Nephron (organoid): ENCODE data around the gene CCT8L2.
"Not testable (repeated sequence)": the region's sequence is repeated elsewhere in the genome, so short reads cannot be mapped to it uniquely, and the experiment has no call there.

ENCODE experiments used
- H3K27ac Mint-ChIP-seq, 3 experiments: 2 replicates each; pipeline ENCODE4 v1.8.0; 2020; ENCODE audit warnings: mixed read lengths in 3 of 3, mild to moderate bottlenecking in 2 of 3, moderate library complexity in 1 of 3
- H3K27me3 Mint-ChIP-seq: 2 replicates; pipeline ENCODE4 v1.8.0; 2021; ENCODE audit warnings: low read depth, mild to moderate bottlenecking, moderate library complexity, mixed read lengths
- H3K36me3 Mint-ChIP-seq: 2 replicates; pipeline ENCODE4 v1.8.0; 2020; ENCODE audit warnings: low read depth, mixed read lengths
- H3K4me1 Mint-ChIP-seq: 2 replicates; pipeline ENCODE4 v1.8.0; 2020; ENCODE audit warnings: mixed read lengths
- H3K4me3 Mint-ChIP-seq, 3 experiments: 2 replicates each; pipeline ENCODE4 v1.8.0; 2020; ENCODE audit warnings: mild to moderate bottlenecking in 3 of 3, mixed read lengths in 3 of 3, moderate library complexity in 2 of 3
- H3K9me3 Mint-ChIP-seq: 2 replicates; pipeline ENCODE4 v1.8.0; 2020; ENCODE audit warnings: mixed read lengths
- TF ChIP-seq, protein P1 (sequence below), 3 experiments: fragments of 200-600 bp; sonication (generic); IDR thresholded peaks; one replicate each; pipeline ENCODE4 v1.5.0; 2021; ENCODE audit warnings: antibody characterized with exemption in 3 of 3; ENCODE audit not compliant: unreplicated experiment in 3 of 3

The CCT8L2 gene

GRCh38 chr22:16565585-16566420 is 26.8 kb downstream of the CCT8L2 start:
- H3K36me3 Mint-ChIP-seq, H3K9me3 Mint-ChIP-seq, H3K27ac Mint-ChIP-seq, H3K4me3 Mint-ChIP-seq, H3K27me3 Mint-ChIP-seq, H3K4me1 Mint-ChIP-seq: not testable (repeated sequence)

DNA sequence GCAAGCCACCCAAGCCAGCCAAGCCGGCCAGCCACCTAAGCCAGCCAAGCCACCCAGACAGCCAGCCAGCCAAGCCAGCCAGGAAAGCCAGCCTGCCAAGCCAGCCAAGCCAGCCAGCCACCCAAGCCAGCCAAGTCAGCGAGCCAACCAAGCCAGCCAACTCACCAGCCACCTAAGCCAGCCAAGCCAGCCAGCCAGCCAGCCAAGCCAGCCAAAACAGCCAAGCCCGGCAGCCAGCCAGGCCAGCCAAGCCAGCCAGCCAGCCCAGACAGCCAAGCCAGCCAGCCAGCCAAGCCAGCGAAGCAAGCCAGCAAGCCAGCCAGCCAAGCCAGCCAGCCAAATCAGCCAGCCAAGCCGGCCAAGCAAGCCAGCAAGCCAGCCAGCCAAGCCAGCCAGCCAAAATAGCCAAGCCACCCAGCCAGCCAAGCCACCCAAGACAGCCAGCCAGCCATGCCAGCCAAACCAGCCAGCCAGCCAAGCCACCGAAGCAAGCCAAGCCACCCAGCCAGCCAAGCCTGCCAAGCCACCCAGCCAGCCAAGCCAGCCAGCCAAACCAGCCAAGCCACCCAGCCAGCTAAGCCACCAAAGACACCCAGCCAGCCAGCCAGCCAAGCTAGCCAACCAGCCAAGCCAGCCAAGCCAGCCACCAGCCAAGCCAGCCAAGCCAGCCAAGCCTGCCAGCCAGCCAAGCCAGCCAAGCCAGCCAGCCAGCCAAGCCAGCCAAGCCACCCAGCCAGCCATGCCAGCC is 27.6 kb downstream of the CCT8L2 start:
- H3K27ac Mint-ChIP-seq, H3K36me3 Mint-ChIP-seq, H3K27me3 Mint-ChIP-seq, H3K9me3 Mint-ChIP-seq, H3K4me3 Mint-ChIP-seq, H3K4me1 Mint-ChIP-seq: not testable (repeated sequence)

GRCh38 chr22:16563555-16564520 is 28.8 kb downstream of the CCT8L2 start:
- Mint-ChIP-seq H3K27ac (no peak overlapping the region), H3K4me1 (no peaks in the 10 kb centered on the region), H3K36me3 (no peaks in the 10 kb centered on the region), H3K9me3 (peaks cover 3% of the 10 kb centered on the region), H3K27me3 (no peaks in the 10 kb centered on the region), H3K4me3 (no peak overlapping the region)
- TF ChIP-seq, protein P1, sequence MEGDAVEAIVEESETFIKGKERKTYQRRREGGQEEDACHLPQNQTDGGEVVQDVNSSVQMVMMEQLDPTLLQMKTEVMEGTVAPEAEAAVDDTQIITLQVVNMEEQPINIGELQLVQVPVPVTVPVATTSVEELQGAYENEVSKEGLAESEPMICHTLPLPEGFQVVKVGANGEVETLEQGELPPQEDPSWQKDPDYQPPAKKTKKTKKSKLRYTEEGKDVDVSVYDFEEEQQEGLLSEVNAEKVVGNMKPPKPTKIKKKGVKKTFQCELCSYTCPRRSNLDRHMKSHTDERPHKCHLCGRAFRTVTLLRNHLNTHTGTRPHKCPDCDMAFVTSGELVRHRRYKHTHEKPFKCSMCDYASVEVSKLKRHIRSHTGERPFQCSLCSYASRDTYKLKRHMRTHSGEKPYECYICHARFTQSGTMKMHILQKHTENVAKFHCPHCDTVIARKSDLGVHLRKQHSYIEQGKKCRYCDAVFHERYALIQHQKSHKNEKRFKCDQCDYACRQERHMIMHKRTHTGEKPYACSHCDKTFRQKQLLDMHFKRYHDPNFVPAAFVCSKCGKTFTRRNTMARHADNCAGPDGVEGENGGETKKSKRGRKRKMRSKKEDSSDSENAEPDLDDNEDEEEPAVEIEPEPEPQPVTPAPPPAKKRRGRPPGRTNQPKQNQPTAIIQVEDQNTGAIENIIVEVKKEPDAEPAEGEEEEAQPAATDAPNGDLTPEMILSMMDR (IDR thresholded peaks at IDR 0.05; ENCODE audit: unreplicated experiment in 3 of 3), result no peak

DNA sequence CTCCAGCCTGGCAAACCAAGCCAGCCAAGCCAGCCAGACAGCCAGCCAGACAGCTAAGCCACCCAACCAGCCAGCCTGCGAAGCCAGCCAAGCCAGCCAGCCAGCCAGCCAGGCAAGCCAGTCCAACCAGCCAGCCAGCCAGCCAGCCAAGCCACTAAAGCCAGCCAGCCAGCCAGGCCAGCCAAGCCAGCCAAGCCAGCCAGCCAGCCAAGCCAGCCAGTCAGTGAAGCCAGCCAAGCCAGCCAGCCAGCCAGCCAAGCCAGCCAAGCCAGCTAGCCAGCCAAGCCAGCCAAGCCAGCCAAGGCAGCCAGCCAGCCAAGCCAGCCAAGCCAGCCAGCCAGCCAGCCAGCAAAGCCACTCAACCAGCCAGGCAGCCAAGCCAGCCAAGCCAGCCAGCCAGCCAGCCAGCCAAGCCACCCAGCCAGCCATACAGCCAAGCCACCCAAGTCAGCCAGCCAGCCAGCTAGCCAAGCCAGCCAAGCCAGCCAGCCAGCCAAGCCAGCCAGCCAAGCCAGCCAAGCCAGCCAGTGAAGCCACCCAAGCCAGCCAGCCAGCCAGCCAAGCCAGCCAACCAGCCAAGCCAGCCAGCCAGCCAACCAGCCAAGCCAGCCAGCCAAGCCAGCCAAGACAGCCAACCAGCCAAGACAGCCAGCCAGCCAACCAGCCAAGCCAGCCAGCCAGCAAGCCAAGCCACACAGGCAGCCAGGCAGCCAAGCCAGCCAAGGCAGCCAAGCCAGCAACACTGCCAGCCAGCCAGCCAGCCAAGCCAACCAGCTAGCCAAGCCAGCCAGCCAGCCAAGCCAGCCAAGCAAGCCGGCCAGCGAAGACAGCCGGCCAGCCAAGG is 29.7 kb downstream of the CCT8L2 start:
- TF ChIP-seq, protein P1 (IDR thresholded peaks at IDR 0.05; ENCODE audit: unreplicated experiment in 3 of 3), result no peak
- Mint-ChIP-seq H3K36me3 (no peaks in the 10 kb centered on the region), H3K4me1 (no peaks in the 10 kb centered on the region), H3K4me3 (no peak overlapping the region), H3K27me3 (peaks cover under 1% of the 10 kb centered on the region), H3K27ac (no peak overlapping the region), H3K9me3 (peaks cover 3% of the 10 kb centered on the region)

DNA sequence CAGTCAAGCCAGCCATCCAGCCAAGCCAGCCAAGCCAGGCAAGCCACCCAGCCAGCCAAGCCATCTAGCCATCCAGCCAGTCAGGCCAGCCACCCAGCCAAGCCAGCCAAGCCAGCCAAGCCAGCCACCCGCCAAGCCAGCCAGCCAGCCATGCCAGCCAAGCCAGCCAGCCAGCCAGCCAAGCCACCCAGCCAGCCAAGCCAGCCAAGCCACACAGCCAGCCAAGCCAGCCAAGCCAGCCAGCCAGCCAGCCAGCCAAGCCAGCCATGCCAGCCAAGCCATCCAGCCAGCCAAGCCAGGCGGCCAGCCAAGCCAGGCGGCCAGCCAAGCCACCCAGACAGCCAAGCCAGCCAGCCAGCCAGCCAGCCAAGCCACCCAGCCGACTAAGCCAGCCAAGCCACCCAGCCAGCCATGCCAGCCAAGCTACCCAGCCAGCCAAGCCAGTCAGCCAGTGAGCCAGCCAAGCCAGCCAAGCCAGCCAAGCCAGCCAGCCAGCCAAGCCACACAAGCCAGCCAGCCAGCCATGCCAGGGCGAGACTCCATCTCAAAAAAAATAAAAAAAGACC is 31.4 kb downstream of the CCT8L2 start:
- not testable (repeated sequence) for H3K9me3 Mint-ChIP-seq, H3K4me1 Mint-ChIP-seq, H3K27ac Mint-ChIP-seq, H3K36me3 Mint-ChIP-seq, H3K27me3 Mint-ChIP-seq, H3K4me3 Mint-ChIP-seq

DNA sequence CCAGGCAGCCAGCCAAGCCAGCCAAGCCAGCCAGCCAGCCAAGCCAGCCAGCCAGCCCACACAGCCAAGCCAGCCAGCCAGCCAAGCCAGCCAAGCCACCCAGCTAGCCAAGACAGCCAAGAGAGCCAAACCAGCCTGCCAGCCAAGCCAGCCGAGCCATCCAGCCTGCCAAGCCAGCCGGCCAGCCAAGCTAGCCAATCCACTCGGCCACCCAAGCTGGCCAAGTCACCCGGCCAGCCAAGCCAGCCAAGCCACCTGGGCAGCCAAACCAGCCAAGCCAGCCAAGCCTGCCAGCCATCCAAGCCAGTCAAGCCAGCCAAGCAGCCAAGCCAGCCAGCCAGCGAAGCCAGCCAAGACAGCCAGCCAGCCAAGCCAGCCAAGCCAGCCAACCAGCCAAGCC is 32.0 kb downstream of the CCT8L2 start:
- H3K4me3 Mint-ChIP-seq, H3K27ac Mint-ChIP-seq, H3K4me1 Mint-ChIP-seq, H3K36me3 Mint-ChIP-seq, H3K27me3 Mint-ChIP-seq: not testable (repeated sequence)
- peaks cover 11% of the 10 kb centered on the region for H3K9me3 Mint-ChIP-seq

GRCh38 chr22:16559996-16560395 is 32.6 kb downstream of the CCT8L2 start:
- H3K27me3 Mint-ChIP-seq, H3K4me3 Mint-ChIP-seq, H3K36me3 Mint-ChIP-seq, H3K4me1 Mint-ChIP-seq, H3K27ac Mint-ChIP-seq: not testable (repeated sequence)
- H3K9me3 Mint-ChIP-seq, result peaks cover 11% of the 10 kb centered on the region
